Memory B cell (primary cell): ENCODE results near the gene DBNL.

Experiments used
- ATAC-seq: fragments of 150-1000 bp; cut with Tn5 transposase; 2 replicates; pipeline ENCODE4 v1.10.0; 2021; ENCODE audit warnings: low read depth, mild to moderate bottlenecking, moderate library complexity
- DNase-seq, 2 donors: peaks; one replicate each; pipeline ENCODE4 v3.0.0; 2022; ENCODE audit warnings: low spot score in 2 of 2
- H3K27ac Mint-ChIP-seq: one replicate; pipeline ENCODE4 v1.8.0; 2022; ENCODE audit warnings: mild to moderate bottlenecking, moderate library complexity, mixed read lengths
- H3K27me3 Mint-ChIP-seq: one replicate; pipeline ENCODE4 v1.8.0; 2022; ENCODE audit warnings: mixed read lengths
- H3K36me3 Mint-ChIP-seq: one replicate; pipeline ENCODE4 v1.8.0; 2022; ENCODE audit warnings: mild to moderate bottlenecking, mixed read lengths
- H3K4me1 Mint-ChIP-seq: one replicate; pipeline ENCODE4 v1.8.0; 2022; ENCODE audit warnings: mixed read lengths
- H3K4me3 Mint-ChIP-seq: one replicate; pipeline ENCODE4 v1.8.0; 2022; ENCODE audit warnings: mild to moderate bottlenecking, moderate library complexity, mixed read lengths
- H3K9me3 Mint-ChIP-seq: one replicate; pipeline ENCODE4 v1.8.0; 2022; ENCODE audit warnings: mixed read lengths

The DBNL gene

DNA sequence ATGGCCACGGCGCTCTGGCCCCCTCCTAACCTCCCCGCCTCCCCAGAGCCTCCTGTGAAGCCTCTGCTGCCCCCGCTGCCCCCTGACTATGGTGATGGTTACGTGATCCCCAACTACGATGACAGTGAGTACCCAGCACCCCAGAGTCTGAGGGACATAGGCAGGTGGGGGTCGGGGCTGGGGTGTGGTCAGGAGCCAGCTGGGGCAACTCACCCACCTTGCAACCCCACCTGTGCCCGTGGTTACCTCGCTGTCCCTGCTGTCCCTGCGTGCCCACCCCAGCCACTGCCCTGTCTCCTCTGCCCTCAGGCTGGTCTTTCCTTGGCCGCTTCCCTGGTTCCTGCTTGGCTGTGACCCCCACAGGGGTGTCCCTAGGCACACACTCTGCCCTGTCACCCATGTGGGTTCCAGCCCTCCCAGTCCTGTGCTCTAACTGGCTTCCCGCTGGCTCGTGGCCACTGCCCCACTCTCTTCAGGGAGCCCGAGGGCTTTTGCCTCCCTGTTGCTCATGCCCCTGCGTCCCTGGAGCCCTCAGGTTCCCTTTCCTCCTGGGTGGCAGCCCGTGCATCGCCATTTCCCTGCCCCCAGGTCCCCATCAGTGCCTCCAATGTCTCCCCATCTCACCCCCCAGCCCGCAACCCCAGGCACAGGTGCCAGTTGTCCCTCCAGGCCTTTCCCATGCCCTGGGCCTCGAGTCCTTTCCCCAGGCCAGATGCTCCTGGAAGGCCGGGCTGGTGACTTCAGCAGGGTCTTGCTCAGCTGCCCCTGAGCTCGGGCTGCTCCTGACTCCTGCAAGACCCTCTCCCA, 63.7 kb downstream of the DBNL start:
- no peak overlapping the region for H3K27ac Mint-ChIP-seq

DNA sequence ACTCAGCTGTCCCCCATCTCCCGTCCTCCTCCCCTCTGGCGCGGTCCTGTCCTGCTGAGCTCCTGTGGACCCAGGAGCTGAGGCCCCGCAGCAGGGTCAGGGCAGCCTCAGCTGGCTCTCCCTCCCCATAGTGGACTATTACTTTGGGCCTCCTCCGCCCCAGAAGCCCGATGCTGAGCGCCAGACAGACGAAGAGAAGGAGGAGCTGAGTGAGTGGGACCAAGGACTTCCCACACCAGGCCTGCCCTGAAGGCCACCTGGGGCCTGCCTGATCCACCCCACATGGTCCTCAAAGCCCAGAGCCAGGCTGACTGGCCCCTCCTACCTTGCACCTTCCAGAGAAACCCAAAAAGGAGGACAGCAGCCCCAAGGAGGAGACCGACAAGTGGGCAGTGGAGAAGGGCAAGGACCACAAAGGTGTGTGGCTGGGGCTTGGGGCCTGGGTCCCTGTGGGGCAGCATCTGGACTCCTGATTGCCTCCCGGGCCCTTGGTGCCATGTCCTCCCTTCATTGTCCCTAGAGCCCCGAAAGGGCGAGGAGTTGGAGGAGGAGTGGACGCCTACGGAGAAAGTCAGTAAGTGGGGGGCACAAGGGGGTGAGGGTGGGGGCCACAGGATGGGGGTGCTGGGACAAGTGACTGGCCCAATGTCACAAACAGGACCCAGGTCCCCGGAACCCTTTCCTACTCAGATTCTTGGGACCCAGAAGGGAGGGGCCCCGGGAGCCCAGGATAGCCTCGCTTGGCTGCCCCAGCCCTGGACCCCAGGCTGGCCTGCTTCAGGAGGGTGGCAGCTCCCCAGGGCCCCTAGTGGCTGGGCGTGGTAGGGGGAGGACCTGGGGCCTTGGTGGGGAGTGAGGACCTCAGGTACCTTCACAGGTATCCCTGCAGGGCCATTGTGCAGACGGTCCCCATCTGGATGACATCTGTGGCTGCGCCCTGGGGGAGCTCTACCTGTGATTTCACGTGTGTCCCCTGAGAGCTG, 64.6 kb downstream of the DBNL start:
- Mint-ChIP-seq H3K4me3 (no peak overlapping the region), H3K27ac (no peak overlapping the region), H3K4me1 (peaks cover 15% of the 10 kb centered on the region)

More for the DNA sequence above, 63.7 kb downstream of the DBNL start:
- DNase-seq (no peak), ATAC-seq (no peak)
- Mint-ChIP-seq H3K36me3 (peaks cover 3% of the 10 kb centered on the region), H3K9me3 (no peaks in the 10 kb centered on the region), H3K27me3 (peaks cover 13% of the 10 kb centered on the region), H3K4me3 (no peak overlapping the region), H3K4me1 (peaks cover 15% of the 10 kb centered on the region)

DNA sequence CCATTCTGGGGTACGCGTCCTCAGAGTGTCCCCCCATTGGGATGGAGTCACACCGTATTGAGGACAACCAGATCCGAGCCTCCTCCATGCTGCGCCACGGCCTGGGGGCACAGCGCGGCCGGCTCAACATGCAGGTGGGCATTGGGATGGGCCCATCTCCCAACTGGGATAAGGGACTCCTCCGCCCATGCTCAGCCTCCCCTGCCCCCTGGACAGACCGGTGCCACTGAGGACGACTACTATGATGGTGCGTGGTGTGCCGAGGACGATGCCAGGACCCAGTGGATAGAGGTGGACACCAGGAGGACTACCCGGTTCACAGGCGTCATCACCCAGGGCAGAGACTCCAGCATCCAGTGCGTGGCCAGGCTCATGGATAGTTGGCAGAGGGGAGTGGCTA, 65.5 kb downstream of the DBNL start:
- H3K36me3 Mint-ChIP-seq: peaks cover 4% of the 10 kb centered on the region
- H3K27ac Mint-ChIP-seq: no peak overlapping the region
- H3K27me3 Mint-ChIP-seq: peaks cover 13% of the 10 kb centered on the region
- no peak overlapping the region for H3K4me3 Mint-ChIP-seq
- H3K9me3 Mint-ChIP-seq: no peaks in the 10 kb centered on the region
- ATAC-seq (no peak), DNase-seq (no peak)
- peaks cover 15% of the 10 kb centered on the region for H3K4me1 Mint-ChIP-seq

More for the DNA sequence above, 64.6 kb downstream of the DBNL start:
- DNase-seq (no peak), ATAC-seq (no peak)
- H3K9me3 Mint-ChIP-seq: no peaks in the 10 kb centered on the region
- H3K36me3 Mint-ChIP-seq: peaks cover 4% of the 10 kb centered on the region
- H3K27me3 Mint-ChIP-seq: peaks cover 13% of the 10 kb centered on the region

DNA sequence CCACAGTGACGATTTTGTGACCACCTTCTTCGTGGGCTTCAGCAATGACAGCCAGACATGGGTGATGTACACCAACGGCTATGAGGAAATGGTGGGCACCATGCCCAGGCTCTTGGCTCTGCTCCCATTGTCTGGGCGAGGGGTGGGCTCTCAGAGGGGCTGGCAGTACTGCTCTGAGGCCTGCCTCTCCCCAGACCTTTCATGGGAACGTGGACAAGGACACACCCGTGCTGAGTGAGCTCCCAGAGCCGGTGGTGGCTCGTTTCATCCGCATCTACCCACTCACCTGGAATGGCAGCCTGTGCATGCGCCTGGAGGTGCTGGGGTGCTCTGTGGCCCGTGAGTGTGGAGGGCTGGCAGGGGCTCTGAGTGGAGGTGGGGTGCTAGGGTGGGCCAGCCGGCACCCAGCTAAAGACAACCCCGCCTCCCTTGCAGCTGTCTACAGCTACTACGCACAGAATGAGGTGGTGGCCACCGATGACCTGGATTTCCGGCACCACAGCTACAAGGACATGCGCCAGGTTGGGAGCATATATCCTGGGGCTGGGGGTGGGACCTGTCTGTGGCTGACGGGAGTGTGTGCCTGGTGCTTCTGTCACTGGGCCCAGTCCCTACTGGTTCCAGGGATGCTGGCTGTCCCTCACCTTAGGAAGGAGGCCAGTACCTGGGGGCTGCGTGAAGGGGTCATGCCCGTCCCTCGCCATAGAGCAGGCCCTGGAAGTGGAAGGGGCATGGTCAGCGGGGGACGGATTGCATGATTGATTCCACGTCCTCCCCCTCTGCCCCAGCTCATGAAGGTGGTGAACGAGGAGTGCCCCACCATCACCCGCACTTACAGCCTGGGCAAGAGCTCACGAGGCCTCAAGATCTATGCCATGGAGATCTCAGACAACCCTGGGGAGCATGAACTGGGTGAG, 66.5 kb downstream of the DBNL start:
- peaks cover 5% of the 10 kb centered on the region for H3K4me1 Mint-ChIP-seq

More for the DNA sequence above, 66.5 kb downstream of the DBNL start:
- ATAC-seq (no peak), DNase-seq (no peak)
- peaks cover 4% of the 10 kb centered on the region for H3K36me3 Mint-ChIP-seq
- no peak overlapping the region for H3K27ac Mint-ChIP-seq
- H3K9me3 Mint-ChIP-seq: no peaks in the 10 kb centered on the region
- peaks cover 6% of the 10 kb centered on the region for H3K27me3 Mint-ChIP-seq
- no peak overlapping the region for H3K4me3 Mint-ChIP-seq
